22Rv1 (cell line): ENCODE results near the gene MAST4.

ENCODE experiments used
- H3K27ac ChIP-seq: fragments of 450-650 bp; 2 replicates; pipeline ENCODE4 v1.5.1; 2017
- CTCF ChIP-seq: fragments of 450-650 bp; IDR thresholded peaks from 2 replicates; pipeline ENCODE4 v1.5.1; 2017; ENCODE audit warnings: mild to moderate bottlenecking
- ZFX ChIP-seq: fragments of 450-650 bp; IDR thresholded peaks from 2 replicates; pipeline ENCODE4 v1.6.1; 2017; ENCODE audit warnings: antibody characterized with exemption, borderline replicate concordance

The MAST4 gene

DNA sequence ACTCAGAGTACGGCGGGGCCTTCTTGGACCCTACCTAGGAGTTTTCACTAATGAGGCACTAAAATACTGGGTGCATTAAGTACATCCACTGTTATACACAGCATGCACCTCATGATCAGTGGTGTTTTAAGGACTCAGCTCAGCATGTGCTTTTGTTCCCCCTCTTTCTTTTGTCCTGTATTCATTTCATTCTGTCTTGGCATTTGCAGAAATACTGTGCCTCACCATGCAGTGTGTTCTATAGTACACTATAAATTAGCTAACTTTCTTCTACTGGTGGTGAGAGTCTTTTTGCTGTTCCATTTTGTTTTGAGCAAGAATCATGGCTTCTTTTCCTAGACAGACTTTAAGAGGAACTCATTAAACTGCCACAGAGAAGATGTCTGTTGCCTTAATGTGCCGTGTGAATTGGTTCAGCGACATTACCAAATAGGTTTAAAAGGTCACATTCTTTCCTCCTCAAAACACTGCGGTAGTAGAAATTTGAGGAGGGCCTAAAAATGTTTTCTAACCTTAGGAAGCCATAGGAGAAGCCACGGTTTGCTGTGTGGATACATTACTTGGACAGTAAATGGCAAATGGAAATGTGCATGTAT is 276.6 kb downstream of the MAST4 start:
- no peak overlapping the region for H3K27ac ChIP-seq
- TF ChIP-seq ZFX (no peak), CTCF (no peak)

DNA sequence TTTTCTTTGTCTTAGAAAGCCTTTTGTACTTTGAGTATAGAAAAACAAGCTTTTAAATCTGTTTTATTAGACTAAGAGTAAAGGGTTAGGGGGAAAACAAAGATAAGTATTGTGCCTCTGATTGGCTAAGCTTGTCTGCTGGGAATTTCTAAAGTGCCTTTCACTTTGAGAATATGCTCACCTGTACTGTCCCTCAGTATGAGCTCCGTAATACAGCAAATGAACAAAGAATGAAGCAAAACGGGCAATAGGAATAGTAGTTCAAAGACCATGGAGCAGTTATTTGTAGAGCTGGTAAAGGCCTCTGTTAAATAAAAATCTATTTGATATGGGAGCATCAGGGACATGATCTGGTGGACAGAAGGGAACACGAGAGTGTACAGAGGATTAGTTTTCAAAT is 277.8 kb downstream of the MAST4 start:
- TF ChIP-seq CTCF (no peak), ZFX (no peak)
- H3K27ac ChIP-seq, result no peak overlapping the region

- no peak overlapping the region for H3K27ac ChIP-seq
These were observed 279.1 kb downstream of the MAST4 start for GRCh38 chr5:66875315-66875714.

GRCh38 chr5:66876266-66876807 is 280.1 kb downstream of the MAST4 start:
- TF ChIP-seq CTCF (no peak), ZFX (no peak)
- peak overlapping the region; percentile 46 for H3K27ac ChIP-seq

More at GRCh38 chr5:66875315-66875714, 279.1 kb downstream of the MAST4 start:
- TF ChIP-seq ZFX (no peak), CTCF (no peak)

- H3K27ac ChIP-seq, result peak overlapping the region; percentile 46; the same call in 1 of the 2 replicates
These were observed 281.6 kb downstream of the MAST4 start for GRCh38 chr5:66877843-66878242.

GRCh38 chr5:66880401-66880800 is 284.2 kb downstream of the MAST4 start:
- no peak for TF ChIP-seq CTCF
- no peak for TF ChIP-seq ZFX

More at GRCh38 chr5:66877843-66878242, 281.6 kb downstream of the MAST4 start:
- no peak for TF ChIP-seq ZFX
- TF ChIP-seq CTCF, result no peak

DNA sequence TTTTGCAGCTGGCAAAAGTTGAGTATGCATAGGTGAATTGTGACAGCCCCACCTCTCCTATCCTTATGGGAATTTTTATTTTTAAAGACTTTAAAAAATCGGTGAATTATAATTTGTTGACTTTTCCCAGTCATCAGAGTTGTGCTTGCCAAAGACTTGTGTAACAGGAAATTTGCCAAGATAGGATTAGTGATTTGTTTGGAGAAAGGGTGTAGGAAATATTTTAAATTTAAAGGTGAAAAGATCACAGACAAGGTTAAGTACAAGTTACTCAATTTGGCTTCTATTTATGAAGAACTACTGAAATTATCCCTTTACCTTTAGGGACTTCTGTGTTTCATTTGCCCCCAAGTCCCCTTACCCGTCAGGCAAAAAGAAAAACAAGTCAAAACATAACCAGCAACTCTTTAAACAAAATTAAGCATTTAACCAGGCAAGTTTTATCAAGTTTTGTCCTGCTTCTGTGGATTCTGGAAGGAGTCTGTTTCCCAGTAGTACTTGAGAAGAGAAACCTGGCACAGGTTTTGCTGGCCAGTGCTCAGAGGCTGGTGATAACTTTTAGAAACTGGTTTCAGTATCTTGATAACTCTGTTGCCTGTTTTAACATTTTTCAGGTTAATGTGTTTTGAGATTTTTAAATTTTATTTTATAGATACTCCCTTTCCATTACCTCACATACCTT is 285.4 kb downstream of the MAST4 start:
- TF ChIP-seq ZFX (no peak), CTCF (no peak)
- no peak overlapping the region for H3K27ac ChIP-seq

More at GRCh38 chr5:66880401-66880800, 284.2 kb downstream of the MAST4 start:
- H3K27ac ChIP-seq, result no peak overlapping the region
